Mesodermal cell (in vitro differentiated cells): ENCODE results near the gene MANSC1.

Experiments used
- H3K27ac ChIP-seq: 2 replicates; pipeline ENCODE4 v1.7.0; 2013; ENCODE audit warnings: mild to moderate bottlenecking, low read depth, low read length, moderate library complexity; ENCODE audit not compliant: severe bottlenecking
- H3K36me3 ChIP-seq: 2 replicates; pipeline ENCODE4 v1.7.1; 2013; ENCODE audit warnings: mild to moderate bottlenecking, low read length, moderate library complexity; ENCODE audit not compliant: control insufficient read depth, insufficient read depth
- H3K4me1 ChIP-seq: one replicate; pipeline ENCODE4 v1.7.1; 2013; ENCODE audit warnings: mild to moderate bottlenecking, low read length; ENCODE audit not compliant: insufficient read depth, control insufficient read depth, poor library complexity, severe bottlenecking
- H3K4me3 ChIP-seq: 2 replicates; pipeline ENCODE4 v1.7.0; 2013; ENCODE audit warnings: low read length, control low read depth, mild to moderate bottlenecking; ENCODE audit not compliant: insufficient read depth, poor library complexity, severe bottlenecking; ENCODE audit errors: extremely low read depth
- H3K9me3 ChIP-seq: 2 replicates; pipeline ENCODE4 v1.7.1; 2013; ENCODE audit warnings: mild to moderate bottlenecking, low read length, moderate library complexity; ENCODE audit not compliant: control insufficient read depth
- WGBS, 2 experiments: methylation state at CpG; one replicate each; pipeline ENCODE4 v1.1.5; 2013; ENCODE audit warnings: missing lambda C conversion rate in 2 of 2; ENCODE audit not compliant: insufficient coverage in 2 of 2; 5-methylcytosine and 5-hydroxymethylcytosine counted together

The MANSC1 gene

GRCh38 chr12:12380949-12381593, 31.0 kb upstream of the MANSC1 start:
- no peaks in the 10 kb centered on the region for H3K9me3 ChIP-seq
- H3K4me3 ChIP-seq, result no peak overlapping the region
- H3K27ac ChIP-seq, result no peak overlapping the region
- no peaks in the 10 kb centered on the region for H3K36me3 ChIP-seq
- 92 to 97% methylated on average over 4 of the region's 6 CpGs for WGBS, 2 experiments
- H3K4me1 ChIP-seq, result no peaks in the 10 kb centered on the region

GRCh38 chr12:12379831-12380730, 30.0 kb upstream of the MANSC1 start:
- Histone ChIP-seq H3K4me3 (no peak overlapping the region), H3K27ac (no peak overlapping the region)
- WGBS, 2 experiments, result 100% methylated on average over 2 of the region's 4 CpGs; no CpG with 5 or more reads in 1 of the 2 experiments

GRCh38 chr12:12378616-12379015, 28.6 kb upstream of the MANSC1 start:
- Histone ChIP-seq H3K27ac (no peak overlapping the region), H3K4me3 (no peak overlapping the region), H3K9me3 (no peaks in the 10 kb centered on the region), H3K36me3 (no peaks in the 10 kb centered on the region), H3K4me1 (no peaks in the 10 kb centered on the region)
- WGBS, 2 experiments, result 100% methylated on average over 1 of the region's 2 CpGs; no CpG with 5 or more reads in 1 of the 2 experiments

More at GRCh38 chr12:12379831-12380730, 30.0 kb upstream of the MANSC1 start:
- no peaks in the 10 kb centered on the region for H3K4me1 ChIP-seq
- no peaks in the 10 kb centered on the region for H3K36me3 ChIP-seq
- no peaks in the 10 kb centered on the region for H3K9me3 ChIP-seq

- Histone ChIP-seq H3K9me3 (no peaks in the 10 kb centered on the region), H3K4me3 (no peak overlapping the region), H3K36me3 (no peaks in the 10 kb centered on the region), H3K27ac (no peak overlapping the region), H3K4me1 (no peaks in the 10 kb centered on the region)
- WGBS, 2 experiments, result 88 to 98% methylated on average over 9 of the region's 12 CpGs
Observed at GRCh38 chr12:12376646-12377448, 26.8 kb upstream of the MANSC1 start.

- H3K36me3 ChIP-seq, result no peaks in the 10 kb centered on the region
- no peak overlapping the region for H3K4me3 ChIP-seq
- H3K4me1 ChIP-seq, result no peaks in the 10 kb centered on the region
- H3K27ac ChIP-seq, result no peak overlapping the region
- H3K9me3 ChIP-seq, result no peaks in the 10 kb centered on the region
- WGBS, 2 experiments, result 80 to 87% methylated on average over 3 of the region's 4 CpGs
Observed at GRCh38 chr12:12372946-12373722, 23.1 kb upstream of the MANSC1 start.

GRCh38 chr12:12367482-12367998, 17.5 kb upstream of the MANSC1 start:
- H3K4me3 ChIP-seq, result no peak overlapping the region
- WGBS, 2 experiments, result 90 to 92% methylated on average over 3 to 4 of the region's 4 CpGs
- no peak overlapping the region for H3K27ac ChIP-seq
- H3K9me3 ChIP-seq, result no peaks in the 10 kb centered on the region
- peaks cover 4% of the 10 kb centered on the region for H3K36me3 ChIP-seq
- no peaks in the 10 kb centered on the region for H3K4me1 ChIP-seq

- no peak overlapping the region for H3K27ac ChIP-seq
- WGBS, 2 experiments, result 95 to 100% methylated on average over 2 to 4 of the region's 4 CpGs
- peaks cover 4% of the 10 kb centered on the region for H3K36me3 ChIP-seq
- no peaks in the 10 kb centered on the region for H3K9me3 ChIP-seq
- H3K4me3 ChIP-seq, result no peak overlapping the region
- no peaks in the 10 kb centered on the region for H3K4me1 ChIP-seq
Observed at GRCh38 chr12:12366701-12367481, 16.8 kb upstream of the MANSC1 start.

- no peak overlapping the region for H3K4me3 ChIP-seq
- 49 to 56% methylated on average over 2 of the region's 4 CpGs for WGBS, 2 experiments
- H3K9me3 ChIP-seq, result no peaks in the 10 kb centered on the region
- no peak overlapping the region for H3K27ac ChIP-seq
- peaks cover 4% of the 10 kb centered on the region for H3K36me3 ChIP-seq
- H3K4me1 ChIP-seq, result no peaks in the 10 kb centered on the region
Observed at GRCh38 chr12:12365931-12366431, 15.9 kb upstream of the MANSC1 start.

GRCh38 chr12:12365446-12365802, 15.4 kb upstream of the MANSC1 start:
- Histone ChIP-seq H3K9me3 (no peaks in the 10 kb centered on the region), H3K27ac (no peak overlapping the region), H3K4me3 (no peak overlapping the region), H3K36me3 (peaks cover 4% of the 10 kb centered on the region), H3K4me1 (no peaks in the 10 kb centered on the region)
- 100% methylated on average over 1 of the region's 5 CpGs; no CpG with 5 or more reads in 1 of the 2 experiments for WGBS, 2 experiments
